Ovary (tissue), 9 donors: ENCODE data around the gene VPS37D. TPM values are rescaled to one million over a fixed set of nuclear protein-coding genes. Genes with fewer than 3 reads are reported as not detected.

Experiments used
- DNase-seq, 5 donors: peaks; one replicate each; pipeline ENCODE4 v3.0.0-alpha.2; 2019 to 2020
- H3K27ac ChIP-seq, 2 donors: fragments of 200-600 bp; one replicate each; pipeline versions ENCODE4 v1.5.1 to v1.8.0; 2019 to 2022
- H3K27me3 ChIP-seq: fragments of 200-600 bp; one replicate; pipeline ENCODE4 v1.8.0; 2022
- H3K36me3 ChIP-seq: fragments of 200-600 bp; sonication (generic); one replicate; pipeline ENCODE4 v1.5.1; 2019
- H3K4me1 ChIP-seq: one replicate; pipeline ENCODE4 v1.8.1; 2013; ENCODE audit warnings: mild to moderate bottlenecking, moderate library complexity; ENCODE audit not compliant: insufficient read depth
- H3K4me3 ChIP-seq: fragments of 200-600 bp; sonication (generic); one replicate; pipeline ENCODE4 v1.5.1; 2017
- H3K9me3 ChIP-seq, 2 donors: fragments of 200-600 bp in 1 of 2; sonication (generic) in 1 of 2; one replicate each; pipeline versions ENCODE4 v1.5.1 to v1.8.1; 2013 to 2019; ENCODE audit warnings: mild to moderate bottlenecking in 1 of 2, moderate library complexity in 1 of 2
- EP300 ChIP-seq: sonication (generic); formaldehyde crosslinking; IDR thresholded peaks from one replicate; pipeline ENCODE4 v1.6.1; 2017; ENCODE audit warnings: antibody characterized with exemption
- POLR2A ChIP-seq: fragments of 450-650 bp; IDR thresholded peaks from one replicate; pipeline ENCODE4 v1.6.1; 2017; ENCODE audit warnings: antibody characterized with exemption, mild to moderate bottlenecking, moderate library complexity
- WGBS, 3 donors: extraction: QIAGEN DNeasy Blood & Tissue Kit in 1 of 3; methylation state at CpG; one replicate each; pipeline versions ENCODE4 v1.1.5 to v1.1.7; 2013 to 2017; 5-methylcytosine and 5-hydroxymethylcytosine counted together
- intact Hi-C, 4 donors: fragments of 100-400 bp; cut with DNase I; formaldehyde crosslinking; loops; one replicate each; pipeline versions ENCODE4 v1.11.0 to v1.15.1; 2022 to 2023
- polyA plus RNA-seq, 2 donors: library from polyadenylated mRNA; stranded (reverse); fragments of 200-250 nt in 1 of 2; fragments of 350-450 nt in 1 of 2; fragmentation: Illumina TruSeq in 1 of 2; extraction: RNeasy Lipid Tissue Mini Kit (QIAGEN cat#74804) in 1 of 2; gene quantifications; one replicate each; pipeline ENCODE4 v1.2.3, GENCODE V29; 2013 to 2014
- total RNA-seq, 7 donors: library from RNA; depleted of rRNA in 2 of 7; stranded (reverse); fragments of >200 nt in 2 of 7; fragmentation: NEBNext Ultra II Directional in 3 of 7; extraction: Animal tissue kit (Norgen Biotek cat#: 25700) in 3 of 7; gene quantifications; one replicate each; pipeline versions ENCODE4 v1.1.0 to v1.2.4, GENCODE V29; 2016 to 2023
- TF ChIP-seq, protein P1 (sequence below), 3 donors: fragments of 450-650 bp in 2 of 3; fragments of 200-600 bp in 1 of 3; IDR thresholded peaks; one replicate each; pipeline versions ENCODE4 v1.5.1 to v1.8.0; 2016 to 2022; ENCODE audit warnings: antibody characterized with exemption in 3 of 3, mild to moderate bottlenecking in 1 of 3
- donor health status: DM: no; HTN: no; CAD: no; lungs with moderate emphysema.
- donor health status: DM: no; HTN: no; CAD: no.
- donor health status: Bipolar disorder and iron deficiency.
- donor health status: DM: yes; HTN: yes; CAD: no.
- donor health status: DM: no; HTN: no; CAD: no.
- donor health status: DM: yes; HTN: yes; CAD: no.

The VPS37D gene
- total and polyA plus RNA-seq, 9 donors: 0.28 to 8.8 (median 6.1) TPM

- Histone ChIP-seq H3K27me3 (no peaks in the 10 kb centered on the region), H3K27ac (no peak overlapping the region), H3K4me3 (no peak overlapping the region), H3K4me1 (no peaks in the 10 kb centered on the region), H3K36me3 (no peaks in the 10 kb centered on the region), H3K9me3 (no peaks in the 10 kb centered on the region)
- TF ChIP-seq POLR2A (no peak), EP300 (no peak)
- TF ChIP-seq, protein P1, sequence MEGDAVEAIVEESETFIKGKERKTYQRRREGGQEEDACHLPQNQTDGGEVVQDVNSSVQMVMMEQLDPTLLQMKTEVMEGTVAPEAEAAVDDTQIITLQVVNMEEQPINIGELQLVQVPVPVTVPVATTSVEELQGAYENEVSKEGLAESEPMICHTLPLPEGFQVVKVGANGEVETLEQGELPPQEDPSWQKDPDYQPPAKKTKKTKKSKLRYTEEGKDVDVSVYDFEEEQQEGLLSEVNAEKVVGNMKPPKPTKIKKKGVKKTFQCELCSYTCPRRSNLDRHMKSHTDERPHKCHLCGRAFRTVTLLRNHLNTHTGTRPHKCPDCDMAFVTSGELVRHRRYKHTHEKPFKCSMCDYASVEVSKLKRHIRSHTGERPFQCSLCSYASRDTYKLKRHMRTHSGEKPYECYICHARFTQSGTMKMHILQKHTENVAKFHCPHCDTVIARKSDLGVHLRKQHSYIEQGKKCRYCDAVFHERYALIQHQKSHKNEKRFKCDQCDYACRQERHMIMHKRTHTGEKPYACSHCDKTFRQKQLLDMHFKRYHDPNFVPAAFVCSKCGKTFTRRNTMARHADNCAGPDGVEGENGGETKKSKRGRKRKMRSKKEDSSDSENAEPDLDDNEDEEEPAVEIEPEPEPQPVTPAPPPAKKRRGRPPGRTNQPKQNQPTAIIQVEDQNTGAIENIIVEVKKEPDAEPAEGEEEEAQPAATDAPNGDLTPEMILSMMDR (IDR thresholded peaks at IDR 0.05): no peak
- intact Hi-C loops: no loop called here
- DNase-seq: no peak
- 82 to 85% (median 84%) methylated on average over 4 of the region's 4 CpGs for WGBS, 3 donors
These were observed 28.7 kb downstream of the VPS37D start for GRCh38 chr7:73696372-73696771.

DNA sequence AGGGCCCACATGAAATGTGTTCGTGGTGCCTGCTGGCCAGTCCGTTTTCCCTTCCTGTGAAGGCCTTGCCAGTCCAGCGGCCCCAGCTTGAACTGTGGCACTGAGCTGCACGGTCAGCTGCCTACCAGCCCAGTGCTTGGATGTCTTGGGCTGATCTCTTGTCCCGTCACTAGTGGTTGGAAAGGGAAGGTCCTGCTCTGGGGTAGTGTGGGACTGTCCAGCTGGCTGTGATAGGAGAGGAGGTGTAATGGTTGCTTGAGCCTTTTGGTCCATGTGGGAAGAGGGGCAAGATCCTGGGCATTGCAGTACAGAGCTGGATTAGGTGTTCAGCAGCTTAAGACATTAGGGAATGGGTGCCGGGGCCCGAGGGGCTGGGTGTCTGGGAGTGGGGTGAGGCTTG lies 30.8 kb downstream of the VPS37D start:
- WGBS, 3 donors: 64 to 71% (median 71%) methylated on average over 7 of the region's 7 CpGs
- no peak for DNase-seq
- Histone ChIP-seq H3K36me3 (no peaks in the 10 kb centered on the region), H3K27ac (no peak overlapping the region), H3K4me3 (no peak overlapping the region), H3K4me1 (peaks cover 3% of the 10 kb centered on the region), H3K9me3 (no peaks in the 10 kb centered on the region), H3K27me3 (no peaks in the 10 kb centered on the region)
- TF ChIP-seq POLR2A (no peak), EP300 (no peak)
- TF ChIP-seq, protein P1 (IDR thresholded peaks at IDR 0.05): no peak
- intact Hi-C loops: no loop called here

GRCh38 chr7:73699370-73700068 lies 31.9 kb downstream of the VPS37D start:
- H3K36me3 ChIP-seq: no peaks in the 10 kb centered on the region
- H3K4me3 ChIP-seq: no peak overlapping the region
- H3K27ac ChIP-seq: no peak overlapping the region
- no peak for DNase-seq
- H3K9me3 ChIP-seq: no peaks in the 10 kb centered on the region
- intact Hi-C loops: no loop called here
- no peaks in the 10 kb centered on the region for H3K27me3 ChIP-seq
- H3K4me1 ChIP-seq: peaks cover 9% of the 10 kb centered on the region
- TF ChIP-seq, protein P1 (IDR thresholded peaks at IDR 0.05): no peak
- TF ChIP-seq EP300 (no peak), POLR2A (no peak)
- 68 to 78% (median 71%) methylated on average over 15 of the region's 15 CpGs for WGBS, 3 donors

- Histone ChIP-seq H3K27ac (no peak overlapping the region), H3K4me1 (peaks cover 12% of the 10 kb centered on the region), H3K36me3 (no peaks in the 10 kb centered on the region), H3K27me3 (no peaks in the 10 kb centered on the region), H3K4me3 (no peak overlapping the region), H3K9me3 (no peaks in the 10 kb centered on the region)
- no peak for DNase-seq
- TF ChIP-seq EP300 (no peak), POLR2A (no peak)
- TF ChIP-seq, protein P1 (IDR thresholded peaks at IDR 0.05): no peak
- WGBS, 3 donors: 80 to 89% (median 80%) methylated on average over 14 of the region's 14 CpGs
- intact Hi-C loops: no loop called here
These were observed 32.4 kb downstream of the VPS37D start for GRCh38 chr7:73700069-73700423.
